IPS-15b (cell line): ENCODE results near the gene MLLT10.

Experiments used
- H3K27me3 ChIP-seq: one replicate; pipeline ENCODE4 v1.6.1; 2013; ENCODE audit warnings: low read length; ENCODE audit not compliant: control insufficient read depth, insufficient read depth
- H3K36me3 ChIP-seq: one replicate; pipeline ENCODE4 v1.6.1; 2013; ENCODE audit warnings: low read length; ENCODE audit not compliant: control insufficient read depth, insufficient read depth
- H3K4me1 ChIP-seq: one replicate; pipeline ENCODE4 v1.6.1; 2013; ENCODE audit warnings: mild to moderate bottlenecking, low read length; ENCODE audit not compliant: control insufficient read depth, insufficient read depth
- H3K4me3 ChIP-seq: one replicate; pipeline ENCODE4 v1.5.1; 2013; ENCODE audit warnings: low read depth, low read length
- H3K9ac ChIP-seq: one replicate; pipeline ENCODE4 v1.6.1; 2013; ENCODE audit warnings: low read depth, mild to moderate bottlenecking, low read length
- H3K9me3 ChIP-seq: one replicate; pipeline ENCODE4 v1.6.1; 2013; ENCODE audit warnings: mild to moderate bottlenecking, low read length; ENCODE audit not compliant: control insufficient read depth, insufficient read depth

The MLLT10 gene

GRCh38 chr10:21681156-21681555, 147.1 kb downstream of the MLLT10 start:
- Histone ChIP-seq H3K27me3 (no peaks in the 10 kb centered on the region), H3K36me3 (no peaks in the 10 kb centered on the region), H3K4me3 (no peak overlapping the region), H3K9ac (no peak overlapping the region), H3K9me3 (no peaks in the 10 kb centered on the region), H3K4me1 (no peaks in the 10 kb centered on the region)

GRCh38 chr10:21687266-21688008, 153.4 kb downstream of the MLLT10 start:
- no peak overlapping the region for H3K4me3 ChIP-seq
- no peaks in the 10 kb centered on the region for H3K9me3 ChIP-seq
- no peak overlapping the region for H3K9ac ChIP-seq
- H3K4me1 ChIP-seq: no peaks in the 10 kb centered on the region
- H3K27me3 ChIP-seq: no peaks in the 10 kb centered on the region
- H3K36me3 ChIP-seq: peaks cover 2% of the 10 kb centered on the region

- Histone ChIP-seq H3K9ac (no peak overlapping the region), H3K4me3 (no peak overlapping the region), H3K36me3 (peaks cover 2% of the 10 kb centered on the region), H3K9me3 (no peaks in the 10 kb centered on the region), H3K27me3 (no peaks in the 10 kb centered on the region), H3K4me1 (no peaks in the 10 kb centered on the region)
Observed at GRCh38 chr10:21688009-21688332, 153.9 kb downstream of the MLLT10 start.

GRCh38 chr10:21688870-21689269, 154.8 kb downstream of the MLLT10 start:
- H3K4me3 ChIP-seq: no peak overlapping the region
- H3K9ac ChIP-seq: no peak overlapping the region

GRCh38 chr10:21689881-21690280, 155.8 kb downstream of the MLLT10 start:
- Histone ChIP-seq H3K9ac (no peak overlapping the region), H3K27me3 (no peaks in the 10 kb centered on the region), H3K4me1 (no peaks in the 10 kb centered on the region), H3K4me3 (no peak overlapping the region), H3K9me3 (no peaks in the 10 kb centered on the region), H3K36me3 (peaks cover 2% of the 10 kb centered on the region)

More at GRCh38 chr10:21688870-21689269, 154.8 kb downstream of the MLLT10 start:
- H3K36me3 ChIP-seq: peaks cover 2% of the 10 kb centered on the region
- no peaks in the 10 kb centered on the region for H3K27me3 ChIP-seq
- no peaks in the 10 kb centered on the region for H3K4me1 ChIP-seq
- H3K9me3 ChIP-seq: no peaks in the 10 kb centered on the region

GRCh38 chr10:21692916-21693315, 158.9 kb downstream of the MLLT10 start:
- no peaks in the 10 kb centered on the region for H3K27me3 ChIP-seq
- no peaks in the 10 kb centered on the region for H3K4me1 ChIP-seq
- H3K4me3 ChIP-seq: no peak overlapping the region
- H3K9ac ChIP-seq: no peak overlapping the region
- no peaks in the 10 kb centered on the region for H3K9me3 ChIP-seq
- peaks cover 2% of the 10 kb centered on the region for H3K36me3 ChIP-seq

GRCh38 chr10:21693418-21693817, 159.4 kb downstream of the MLLT10 start:
- Histone ChIP-seq H3K36me3 (peaks cover 2% of the 10 kb centered on the region), H3K27me3 (no peaks in the 10 kb centered on the region), H3K4me1 (no peaks in the 10 kb centered on the region), H3K9me3 (no peaks in the 10 kb centered on the region), H3K9ac (no peak overlapping the region), H3K4me3 (no peak overlapping the region)

GRCh38 chr10:21694631-21695030, 160.6 kb downstream of the MLLT10 start:
- Histone ChIP-seq H3K27me3 (no peaks in the 10 kb centered on the region), H3K9ac (no peak overlapping the region), H3K4me1 (no peaks in the 10 kb centered on the region), H3K4me3 (no peak overlapping the region), H3K9me3 (no peaks in the 10 kb centered on the region), H3K36me3 (peaks cover 2% of the 10 kb centered on the region)

GRCh38 chr10:21696302-21696701, 162.3 kb downstream of the MLLT10 start:
- H3K4me3 ChIP-seq: no peak overlapping the region
- no peaks in the 10 kb centered on the region for H3K27me3 ChIP-seq
- H3K4me1 ChIP-seq: no peaks in the 10 kb centered on the region
- H3K36me3 ChIP-seq: no peaks in the 10 kb centered on the region
- no peak overlapping the region for H3K9ac ChIP-seq
- H3K9me3 ChIP-seq: no peaks in the 10 kb centered on the region

GRCh38 chr10:21699575-21699974, 165.5 kb downstream of the MLLT10 start:
- Histone ChIP-seq H3K9ac (no peak overlapping the region), H3K4me3 (no peak overlapping the region), H3K9me3 (no peaks in the 10 kb centered on the region), H3K4me1 (no peaks in the 10 kb centered on the region), H3K36me3 (no peaks in the 10 kb centered on the region), H3K27me3 (no peaks in the 10 kb centered on the region)

GRCh38 chr10:21700474-21700873, 166.4 kb downstream of the MLLT10 start:
- Histone ChIP-seq H3K4me1 (no peaks in the 10 kb centered on the region), H3K9me3 (no peaks in the 10 kb centered on the region), H3K36me3 (no peaks in the 10 kb centered on the region), H3K9ac (no peak overlapping the region), H3K4me3 (no peak overlapping the region), H3K27me3 (no peaks in the 10 kb centered on the region)

GRCh38 chr10:21702633-21703111, 168.6 kb downstream of the MLLT10 start:
- Histone ChIP-seq H3K27me3 (no peaks in the 10 kb centered on the region), H3K9ac (no peak overlapping the region), H3K4me1 (no peaks in the 10 kb centered on the region)

More at GRCh38 chr10:21702633-21703111, 168.6 kb downstream of the MLLT10 start:
- no peaks in the 10 kb centered on the region for H3K36me3 ChIP-seq
- no peak overlapping the region for H3K4me3 ChIP-seq
- H3K9me3 ChIP-seq: no peaks in the 10 kb centered on the region
